H9 (cell line): ENCODE measurements around the gene NRG3. TPM values are rescaled to one million over a fixed set of nuclear protein-coding genes. Genes with fewer than 3 reads are reported as not detected.
A peak's percentile ranks its signal among the peaks of the same experiment; 100 is the strongest.

Experiments used
- DNase-seq: peaks from one replicate; pipeline ENCODE4 v3.0.0-alpha.2; 2017
- H2AFZ ChIP-seq: one replicate; pipeline ENCODE4 v1.6.1; 2013; ENCODE audit warnings: mild to moderate bottlenecking, low read length, control low read depth, moderate library complexity
- H2AK5ac ChIP-seq: 2 replicates; pipeline ENCODE4 v1.6.1; 2013; ENCODE audit warnings: low read length, control low read depth, mixed read lengths; ENCODE audit not compliant: insufficient read length
- H2BK120ac ChIP-seq: one replicate; pipeline ENCODE4 v1.6.1; 2013; ENCODE audit warnings: low read depth, mild to moderate bottlenecking, low read length, control low read depth, inconsistent platforms; ENCODE audit not compliant: poor library complexity, severe bottlenecking
- H2BK12ac ChIP-seq: 2 replicates; pipeline ENCODE4 v1.6.1; 2013; ENCODE audit warnings: low read length, control low read depth, mixed read lengths, low read depth; ENCODE audit not compliant: insufficient read length
- H2BK15ac ChIP-seq: 2 replicates; pipeline ENCODE4 v1.6.1; 2013; ENCODE audit warnings: low read depth, low read length, control low read depth
- H2BK20ac ChIP-seq: one replicate; pipeline ENCODE4 v1.6.1; 2013; ENCODE audit warnings: low read depth, mild to moderate bottlenecking, low read length, control low read depth, inconsistent platforms; ENCODE audit not compliant: poor library complexity, severe bottlenecking
- H2BK5ac ChIP-seq: 2 replicates; pipeline ENCODE4 v1.6.1; 2013; ENCODE audit warnings: low read length, control low read depth, mixed read lengths; ENCODE audit not compliant: insufficient read length
- H3K14ac ChIP-seq: 2 replicates; pipeline ENCODE4 v1.6.1; 2013; ENCODE audit warnings: low read length, control low read depth; ENCODE audit not compliant: insufficient read depth
- H3K18ac ChIP-seq: 2 replicates; pipeline ENCODE4 v1.6.1; 2013; ENCODE audit warnings: low read depth, mild to moderate bottlenecking, mixed read lengths, low read length, control low read depth; ENCODE audit not compliant: insufficient read length
- H3K23ac ChIP-seq: 2 replicates; pipeline ENCODE4 v1.6.1; 2013; ENCODE audit warnings: low read length, control low read depth, mixed read lengths, low read depth; ENCODE audit not compliant: insufficient read length
- H3K23me2 ChIP-seq: 2 replicates; pipeline ENCODE4 v1.6.1; 2013; ENCODE audit warnings: low read depth, mild to moderate bottlenecking, mixed read lengths, low read length, control low read depth; ENCODE audit not compliant: insufficient read length, poor library complexity, severe bottlenecking
- H3K27ac ChIP-seq: 2 replicates; pipeline ENCODE4 v1.5.1; 2013; ENCODE audit warnings: low read length, control low read depth, mixed read lengths, low read depth; ENCODE audit not compliant: insufficient read length
- H3K27me3 ChIP-seq: 2 replicates; pipeline ENCODE4 v1.6.1; 2013; ENCODE audit warnings: low read length, control low read depth, inconsistent platforms; ENCODE audit not compliant: insufficient read depth
- H3K4ac ChIP-seq: 2 replicates; pipeline ENCODE4 v1.6.1; 2013; ENCODE audit warnings: low read depth, mild to moderate bottlenecking, control low read depth, inconsistent platforms, low read length, moderate library complexity
- H3K4me1 ChIP-seq: 2 replicates; pipeline ENCODE4 v1.6.1; 2013; ENCODE audit warnings: low read length, control low read depth, inconsistent platforms; ENCODE audit not compliant: insufficient read depth
- H3K4me2 ChIP-seq: 2 replicates; pipeline ENCODE4 v1.6.1; 2013; ENCODE audit warnings: low read length, control low read depth, mixed read lengths; ENCODE audit not compliant: insufficient read length, insufficient read depth
- H3K56ac ChIP-seq: 2 replicates; pipeline ENCODE4 v1.6.1; 2013; ENCODE audit warnings: low read depth, mild to moderate bottlenecking, mixed read lengths, low read length, control low read depth; ENCODE audit not compliant: insufficient read length
- H3K79me1 ChIP-seq: 2 replicates; pipeline ENCODE4 v1.6.1; 2013; ENCODE audit warnings: low read depth, mild to moderate bottlenecking, moderate library complexity, low read length, control low read depth, inconsistent platforms; ENCODE audit not compliant: insufficient read depth, poor library complexity, severe bottlenecking
- H3K79me2 ChIP-seq: 2 replicates; pipeline ENCODE4 v1.6.1; 2013; ENCODE audit warnings: low read length, control low read depth, inconsistent platforms; ENCODE audit not compliant: insufficient read depth
- H3K9ac ChIP-seq: 2 replicates; pipeline ENCODE4 v1.6.1; 2013; ENCODE audit warnings: low read length, control low read depth, mixed read lengths; ENCODE audit not compliant: insufficient read length; ENCODE audit errors: extremely low read depth
- H3K9me3 ChIP-seq: one replicate; pipeline ENCODE4 v1.6.1; 2013; ENCODE audit warnings: low read depth, low read length, inconsistent platforms; ENCODE audit not compliant: control insufficient read depth
- H3T11ph ChIP-seq: one replicate; pipeline ENCODE4 v1.6.1; 2013; ENCODE audit warnings: mild to moderate bottlenecking, low read length, control low read depth, inconsistent platforms
- H4K20me1 ChIP-seq: one replicate; pipeline ENCODE4 v1.6.1; 2013; ENCODE audit not compliant: control insufficient read depth, insufficient read length, insufficient read depth
- H4K5ac ChIP-seq: 2 replicates; pipeline ENCODE4 v1.6.1; 2013; ENCODE audit warnings: low read depth, mild to moderate bottlenecking, mixed read lengths, low read length, control low read depth; ENCODE audit not compliant: insufficient read length
- H4K8ac ChIP-seq: replicated peaks from 2 replicates; pipeline ENCODE4 v1.6.1; 2013; ENCODE audit warnings: low read length, control low read depth, mixed read lengths, low read depth; ENCODE audit not compliant: insufficient read length
- H4K91ac ChIP-seq: 2 replicates; pipeline ENCODE4 v1.6.1; 2013; ENCODE audit warnings: low read depth, mild to moderate bottlenecking, moderate library complexity, mixed read lengths, low read length, control low read depth; ENCODE audit not compliant: insufficient read length
- H3K27ac Mint-ChIP-seq, 3 experiments: 2 replicates in 2 of 3; 3 replicates in 1 of 3; pipeline ENCODE4 v1.8.0; 2020 to 2021; ENCODE audit warnings: mixed read lengths in 3 of 3, mild to moderate bottlenecking in 1 of 3, moderate library complexity in 1 of 3
- H3K27me3 Mint-ChIP-seq: 2 replicates; pipeline ENCODE4 v1.8.0; 2021; ENCODE audit warnings: low read depth, mild to moderate bottlenecking, moderate library complexity, mixed read lengths
- H3K36me3 Mint-ChIP-seq, 3 experiments: 2 replicates in 2 of 3; 3 replicates in 1 of 3; pipeline ENCODE4 v1.8.0; 2020 to 2021; ENCODE audit warnings: low read depth in 3 of 3, mixed read lengths in 3 of 3; ENCODE audit not compliant: insufficient read depth in 1 of 3
- H3K4me1 Mint-ChIP-seq, 2 experiments: 2 replicates each; pipeline ENCODE4 v1.8.0; 2020; ENCODE audit warnings: mixed read lengths in 2 of 2
- H3K4me3 Mint-ChIP-seq, 2 experiments: 2 replicates in 1 of 2; 3 replicates in 1 of 2; pipeline ENCODE4 v1.8.0; 2020 to 2021; ENCODE audit warnings: mild to moderate bottlenecking in 2 of 2, mixed read lengths in 2 of 2, moderate library complexity in 1 of 2
- H3K9me3 Mint-ChIP-seq, 2 experiments: 2 replicates in 1 of 2; 3 replicates in 1 of 2; pipeline ENCODE4 v1.8.0; 2020; ENCODE audit warnings: mild to moderate bottlenecking in 2 of 2, mixed read lengths in 2 of 2, moderate library complexity in 1 of 2
- CTCF ChIP-seq: fragments of 200-600 bp; sonication (generic); conservative IDR thresholded peaks from 3 replicates; pipeline ENCODE4 v1.8.0; 2021; ENCODE audit warnings: antibody characterized with exemption, mild to moderate bottlenecking
- WGBS: extraction: QIAGEN DNeasy Blood & Tissue Kit; methylation state at CpG from one replicate; pipeline ENCODE4 v1.1.7; 2013; ENCODE audit warnings: missing lambda C conversion rate, low lambda C conversion rate, mixed read lengths; ENCODE audit not compliant: insufficient read length; ENCODE audit errors: extremely low coverage; 5-methylcytosine and 5-hydroxymethylcytosine counted together
- total RNA-seq: library from RNA; stranded (reverse); gene quantifications from 2 replicates; pipeline ENCODE4 v1.2.1, GENCODE V29; 2021

NRG3 gene
- total RNA-seq, 1 experiment from 2014 or later = 1.6 TPM

- peak; percentile 31 for DNase-seq
- Histone ChIP-seq H3K27me3 (no peaks in the 10 kb centered on the region), H2BK5ac (no peak overlapping the region), H3K4me1 (peaks cover 2% of the 10 kb centered on the region; the same call in 1 of the 2 replicates), H3K23ac (no peak overlapping the region), H3K23me2 (no peaks in the 10 kb centered on the region), H2AK5ac (no peak overlapping the region), H3T11ph (no peak overlapping the region), H2BK120ac (no peak overlapping the region), H2BK15ac (no peak overlapping the region), H3K9me3 (no peaks in the 10 kb centered on the region), H3K27ac (no peak overlapping the region), H4K5ac (no peak overlapping the region), H2BK20ac (no peak overlapping the region), H3K9ac (no peak overlapping the region), H3K14ac (no peak overlapping the region), H3K18ac (no peak overlapping the region), H3K4ac (no peak overlapping the region), H3K79me1 (no peaks in the 10 kb centered on the region), H3K79me2 (0 out of 2 replicates have a peak, but pooled peaks cover 2% of the 10 kb centered on the region), H4K91ac (no peak overlapping the region), H3K56ac (no peak overlapping the region), H3K4me2 (no peak overlapping the region), H4K8ac (no peak overlapping the region), H2AFZ (no peak overlapping the region), H4K20me1 (no peaks in the 10 kb centered on the region), H2BK12ac (no peak overlapping the region)
- no peak overlapping the region for H3K4me3 Mint-ChIP-seq
- H3K36me3 Mint-ChIP-seq = no peaks in the 10 kb centered on the region
- H3K27ac Mint-ChIP-seq = 0 out of 7 replicates have a peak overlapping the region, but pooled peaks of 1 of the 3 experiments have one; percentile 46
- WGBS = no CpG with 5 or more reads among the region's 1 CpG
- no peak for TF ChIP-seq CTCF
- no peaks in the 10 kb centered on the region for H3K9me3 Mint-ChIP-seq
- H3K4me1 Mint-ChIP-seq = peaks cover 6 to 12% of the 10 kb centered on the region in 2 experiments
- no peaks in the 10 kb centered on the region for H3K27me3 Mint-ChIP-seq
Measured at GRCh38 chr10:82319562-82319961, 444.6 kb downstream of the NRG3 start.
